ENCODE data around the gene RSPH6A. TPM values are rescaled to one million over a fixed set of nuclear protein-coding genes. Genes with fewer than 3 reads are reported as not detected.

RSPH6A gene
- total RNA-seq, 2 donors from 2014 or later: not detected

DNA sequence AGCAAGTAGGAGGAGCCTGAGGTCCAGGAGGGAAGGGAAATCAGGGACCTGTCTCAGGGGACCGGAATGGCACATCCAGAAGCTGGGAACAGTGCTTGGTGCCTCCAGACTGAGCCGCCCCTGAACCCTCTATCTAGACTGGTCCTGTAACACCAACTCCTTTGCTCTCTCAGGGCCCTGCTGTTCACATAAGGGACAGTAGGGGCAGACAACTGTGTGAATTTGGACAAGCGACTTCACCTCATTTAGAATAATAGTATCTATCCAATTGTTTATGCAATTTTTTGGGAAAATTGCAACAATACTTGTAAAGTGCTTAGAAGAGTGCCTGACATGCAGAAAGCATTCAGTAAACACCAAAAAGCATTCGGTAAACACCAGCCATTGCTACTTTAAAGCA lies 33.8 kb upstream of the RSPH6A start:
- H3K27me3 ChIP-seq: no peaks in the 10 kb centered on the region
- H3K27ac ChIP-seq: no peak overlapping the region
- no peaks in the 10 kb centered on the region for H3K4me1 ChIP-seq
- DNase-seq (ENCODE audit: low spot score): no peak
- no peak overlapping the region for H3K4me3 ChIP-seq
- no peaks in the 10 kb centered on the region for H3K9me3 ChIP-seq
- H3K36me3 ChIP-seq: peaks cover 83% of the 10 kb centered on the region
- TF ChIP-seq, protein P1, sequence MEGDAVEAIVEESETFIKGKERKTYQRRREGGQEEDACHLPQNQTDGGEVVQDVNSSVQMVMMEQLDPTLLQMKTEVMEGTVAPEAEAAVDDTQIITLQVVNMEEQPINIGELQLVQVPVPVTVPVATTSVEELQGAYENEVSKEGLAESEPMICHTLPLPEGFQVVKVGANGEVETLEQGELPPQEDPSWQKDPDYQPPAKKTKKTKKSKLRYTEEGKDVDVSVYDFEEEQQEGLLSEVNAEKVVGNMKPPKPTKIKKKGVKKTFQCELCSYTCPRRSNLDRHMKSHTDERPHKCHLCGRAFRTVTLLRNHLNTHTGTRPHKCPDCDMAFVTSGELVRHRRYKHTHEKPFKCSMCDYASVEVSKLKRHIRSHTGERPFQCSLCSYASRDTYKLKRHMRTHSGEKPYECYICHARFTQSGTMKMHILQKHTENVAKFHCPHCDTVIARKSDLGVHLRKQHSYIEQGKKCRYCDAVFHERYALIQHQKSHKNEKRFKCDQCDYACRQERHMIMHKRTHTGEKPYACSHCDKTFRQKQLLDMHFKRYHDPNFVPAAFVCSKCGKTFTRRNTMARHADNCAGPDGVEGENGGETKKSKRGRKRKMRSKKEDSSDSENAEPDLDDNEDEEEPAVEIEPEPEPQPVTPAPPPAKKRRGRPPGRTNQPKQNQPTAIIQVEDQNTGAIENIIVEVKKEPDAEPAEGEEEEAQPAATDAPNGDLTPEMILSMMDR (IDR thresholded peaks at IDR 0.05): no peak

- no peaks in the 10 kb centered on the region for H3K27me3 ChIP-seq
- H3K27ac ChIP-seq: no peak overlapping the region
- no peak for DNase-seq (ENCODE audit: low spot score)
- no peaks in the 10 kb centered on the region for H3K9me3 ChIP-seq
- peaks cover 85% of the 10 kb centered on the region for H3K36me3 ChIP-seq
- H3K4me1 ChIP-seq: no peaks in the 10 kb centered on the region
- TF ChIP-seq, protein P1 (IDR thresholded peaks at IDR 0.05): no peak
- H3K4me3 ChIP-seq: no peak overlapping the region
Observed at GRCh38 chr19:45847663-45848062, 32.6 kb upstream of the RSPH6A start.

DNA sequence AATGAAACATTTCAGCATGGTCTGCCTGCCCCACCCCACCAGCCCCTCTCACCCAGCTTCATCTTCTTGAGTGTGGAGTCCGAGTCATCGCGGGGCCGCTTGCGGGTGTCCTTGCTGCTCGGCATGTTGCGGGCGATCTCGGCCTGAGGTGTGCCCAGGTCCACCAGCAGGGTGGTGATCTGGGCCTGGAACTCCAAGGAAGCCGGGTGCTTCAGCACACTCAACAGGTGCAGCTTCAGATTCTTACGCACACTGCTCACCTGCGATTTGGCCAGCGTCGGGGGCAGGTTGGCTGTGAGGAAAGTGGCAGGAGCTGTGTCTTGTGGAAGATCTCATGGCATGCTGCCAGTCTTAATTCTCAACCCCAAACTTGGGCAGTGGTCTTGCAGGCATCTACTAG lies 27.1 kb upstream of the RSPH6A start:
- H3K27ac ChIP-seq: no peak overlapping the region
- H3K9me3 ChIP-seq: no peaks in the 10 kb centered on the region
- no peaks in the 10 kb centered on the region for H3K27me3 ChIP-seq
- no peak for DNase-seq (ENCODE audit: low spot score)
- H3K4me1 ChIP-seq: no peaks in the 10 kb centered on the region
- H3K4me3 ChIP-seq: no peak overlapping the region
- H3K36me3 ChIP-seq: peaks cover 97% of the 10 kb centered on the region
- TF ChIP-seq, protein P1 (IDR thresholded peaks at IDR 0.05): no peak

DNA sequence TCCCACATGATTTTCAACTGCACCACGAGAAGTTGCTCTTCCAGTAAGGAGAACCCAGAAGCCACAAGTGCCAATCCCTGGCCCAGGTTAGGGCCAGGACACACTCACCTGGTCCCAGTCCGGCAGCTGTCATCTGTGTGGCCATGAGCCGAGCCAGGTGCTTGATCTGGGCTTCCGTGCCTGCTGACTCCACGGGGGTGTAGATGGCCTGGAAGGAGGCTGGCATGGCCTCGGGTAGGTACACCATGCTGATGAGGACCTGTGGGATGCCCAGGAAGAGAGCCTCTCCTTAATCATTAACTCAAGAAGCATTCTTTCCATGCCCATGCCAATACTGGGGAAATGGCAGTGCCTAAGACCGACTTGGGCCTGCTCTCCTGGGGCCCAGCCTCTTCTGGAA lies 19.9 kb upstream of the RSPH6A start:
- Histone ChIP-seq H3K27ac (no peak overlapping the region), H3K36me3 (peaks cover 96% of the 10 kb centered on the region), H3K4me3 (no peak overlapping the region), H3K4me1 (no peaks in the 10 kb centered on the region), H3K27me3 (no peaks in the 10 kb centered on the region), H3K9me3 (no peaks in the 10 kb centered on the region)
- TF ChIP-seq, protein P1 (IDR thresholded peaks at IDR 0.05): no peak
- no peak for DNase-seq (ENCODE audit: low spot score)

DNA sequence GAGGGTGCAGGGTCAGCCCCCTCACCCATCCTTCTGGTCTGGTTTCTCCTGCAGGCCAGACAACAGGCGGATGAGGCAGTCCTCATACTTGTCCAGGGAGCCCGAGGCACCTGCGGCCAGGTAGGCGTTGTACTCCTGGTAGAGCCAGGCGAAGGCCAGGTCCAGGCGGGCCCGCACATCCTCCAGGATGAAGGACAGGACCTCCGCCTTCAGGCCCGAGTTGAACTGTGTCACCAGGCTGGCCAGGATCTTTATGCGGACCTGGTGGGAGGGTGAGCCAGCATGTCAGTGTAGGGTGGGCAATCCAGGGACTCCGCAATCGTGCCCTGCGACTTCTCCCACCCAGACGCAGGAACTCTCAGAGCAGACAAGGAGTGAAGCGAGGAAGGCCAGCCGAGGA lies 13.8 kb upstream of the RSPH6A start:
- Histone ChIP-seq H3K4me3 (no peak overlapping the region), H3K27ac (no peak overlapping the region), H3K4me1 (no peaks in the 10 kb centered on the region), H3K9me3 (no peaks in the 10 kb centered on the region), H3K27me3 (no peaks in the 10 kb centered on the region), H3K36me3 (peaks cover 97% of the 10 kb centered on the region)
- no peak for DNase-seq (ENCODE audit: low spot score)
- TF ChIP-seq, protein P1 (IDR thresholded peaks at IDR 0.05): no peak

GRCh38 chr19:45828523-45828922 lies 13.4 kb upstream of the RSPH6A start:
- H3K9me3 ChIP-seq: no peaks in the 10 kb centered on the region
- TF ChIP-seq, protein P1 (IDR thresholded peaks at IDR 0.05): no peak
- H3K4me1 ChIP-seq: no peaks in the 10 kb centered on the region
- no peak overlapping the region for H3K27ac ChIP-seq
- no peak for DNase-seq (ENCODE audit: low spot score)
- H3K4me3 ChIP-seq: no peak overlapping the region
- peaks cover 99% of the 10 kb centered on the region for H3K36me3 ChIP-seq
- no peaks in the 10 kb centered on the region for H3K27me3 ChIP-seq
